HepG2 (cell line): ENCODE data around the gene YIPF2. TPM values are rescaled to one million over a fixed set of nuclear protein-coding genes. Genes with fewer than 3 reads are reported as not detected.

ENCODE experiments used
- ATAC-seq: fragments of 200-7000 bp; cut with Tn5 transposase; 3 replicates; pipeline ENCODE4 v1.9.1; 2020; ENCODE audit warnings: mild to moderate bottlenecking, moderate library complexity
- BruUV-seq: library from RNA; stranded (reverse); fragments of 400-500 nt; replicated peaks from 2 replicates; lab custom pipeline; 2021; lab: Mats Ljungman, UMichigan
- CTCF ChIA-PET: fragments of 300-600 bp; formaldehyde crosslinking; extraction: SDS; loops from one replicate; lab custom pipeline; 2021; ENCODE audit warnings: low total read pairs, inconsistent platforms, low intra/inter-chr PET ratio; lab: Yijun Ruan, JAX
- POLR2A ChIA-PET: fragments of 350-600 bp; sonication (Branson Sonifier 250); formaldehyde crosslinking; loops from one replicate; lab custom pipeline; 2020; ENCODE audit warnings: antibody characterized with exemption, inconsistent platforms; lab: Yijun Ruan, JAX
- DNase-seq: peaks from one replicate; pipeline ENCODE4 v3.0.0-alpha.2; 2015; ENCODE audit warnings: low spot score
- FAIRE-seq: peaks from 3 replicates; lab custom pipeline; 2011; peaks lifted over from hg19 to GRCh38; lab: Jason Lieb, UNC
- H2AFZ ChIP-seq: one replicate; pipeline ENCODE4 v1.6.1; 2011; ENCODE audit warnings: low read length, inconsistent platforms
- H3K27ac ChIP-seq: fragments of 300-600 bp; 3 replicates; pipeline ENCODE4 v1.8.0; 2011; ENCODE audit warnings: mixed run types, mild to moderate bottlenecking, mixed read lengths, low read length, inconsistent platforms; ENCODE audit not compliant: insufficient read depth; ENCODE audit errors: extremely low read length
- H3K27me3 ChIP-seq, 2 experiments: fragments of 200-600 bp in 1 of 2; 2 replicates in 1 of 2; 3 replicates in 1 of 2; pipeline versions ENCODE4 v1.6.0 to v1.8.0; 2011; ENCODE audit warnings: low read length in 2 of 2, mild to moderate bottlenecking in 2 of 2, moderate library complexity in 2 of 2, inconsistent platforms in 1 of 2; ENCODE audit not compliant: insufficient read depth in 2 of 2, control insufficient read depth in 1 of 2
- H3K36me3 ChIP-seq, 2 experiments: fragments of 200-600 bp in 1 of 2; replicated peaks in 1 of 2; 2 replicates in 1 of 2; 3 replicates in 1 of 2; pipeline versions ENCODE4 v1.5.1 to v1.8.0; 2011; ENCODE audit warnings: low read length in 2 of 2, inconsistent platforms in 1 of 2; ENCODE audit not compliant: insufficient read depth in 2 of 2, control insufficient read depth in 1 of 2
- H3K4me1 ChIP-seq: 2 replicates; pipeline ENCODE4 v1.5.1; 2012; ENCODE audit warnings: low read length, inconsistent platforms; ENCODE audit not compliant: insufficient read depth
- H3K4me2 ChIP-seq: 2 replicates; pipeline ENCODE4 v1.6.0; 2011; ENCODE audit warnings: low read depth, low read length, inconsistent platforms
- H3K4me3 ChIP-seq, 3 experiments: fragments of 200-600 bp in 1 of 3; sonication (generic), shearing (Covaris generic) in 1 of 3; replicated peaks in 1 of 3; 2 replicates each; pipeline ENCODE4 v1.5.1; 2011 to 2016; ENCODE audit warnings: low read length in 3 of 3, inconsistent platforms in 2 of 3, low read depth in 2 of 3, mild to moderate bottlenecking in 2 of 3, control low read depth in 1 of 3, mixed read lengths in 1 of 3; ENCODE audit not compliant: insufficient read depth in 1 of 3
- H3K79me2 ChIP-seq: one replicate; pipeline ENCODE4 v1.6.1; 2011; ENCODE audit warnings: low read length, inconsistent platforms; ENCODE audit not compliant: insufficient read depth
- H3K9ac ChIP-seq: 2 replicates; pipeline ENCODE4 v1.6.0; 2011; ENCODE audit warnings: mild to moderate bottlenecking, low read depth, low read length, inconsistent platforms; ENCODE audit not compliant: insufficient read depth
- H3K9me3 ChIP-seq: 2 replicates; pipeline ENCODE4 v1.5.1; 2012; ENCODE audit warnings: mild to moderate bottlenecking, low read length
- H4K20me1 ChIP-seq: 2 replicates; pipeline ENCODE4 v1.6.0; 2011; ENCODE audit warnings: inconsistent platforms, mild to moderate bottlenecking, low read length, moderate library complexity; ENCODE audit not compliant: insufficient read depth
- NFIB ChIP-seq: sonication (generic); formaldehyde crosslinking; IDR thresholded peaks from 2 replicates; pipeline ENCODE4 v1.9.0; 2021; ENCODE audit warnings: missing genetic modification reagents, mild to moderate bottlenecking, borderline replicate concordance
- NKX3-1 ChIP-seq: sonication (generic); formaldehyde crosslinking; IDR thresholded peaks from 2 replicates; pipeline ENCODE4 v1.5.0; 2020; ENCODE audit warnings: missing genetic modification reagents
- SPEN ChIP-seq: sonication (generic); formaldehyde crosslinking; IDR thresholded peaks from 2 replicates; pipeline ENCODE4 v1.5.1; 2020; ENCODE audit warnings: low read depth, mild to moderate bottlenecking, missing genetic modification reagents
- STAT5B ChIP-seq: sonication (generic); formaldehyde crosslinking; IDR thresholded peaks from 2 replicates; pipeline ENCODE4 v1.4.0; 2020; ENCODE audit warnings: missing genetic modification reagents
- TGIF2 ChIP-seq: IDR thresholded peaks from 2 replicates; pipeline ENCODE4 v1.6.1; 2016; ENCODE audit warnings: control low read depth, missing compliant biosample characterization
- ZNF180 ChIP-seq: sonication (generic); formaldehyde crosslinking; IDR thresholded peaks from 2 replicates; pipeline ENCODE4 v1.4.0; 2020; ENCODE audit warnings: low read depth, missing genetic modification reagents, borderline replicate concordance
- ZNF230 ChIP-seq: sonication (generic); formaldehyde crosslinking; IDR thresholded peaks from 2 replicates; pipeline ENCODE4 v1.4.0; 2020; ENCODE audit warnings: mild to moderate bottlenecking, missing genetic modification reagents
- ZNF614 ChIP-seq: IDR thresholded peaks from 2 replicates; pipeline ENCODE4 v1.6.1; 2018; ENCODE audit warnings: missing biosample characterization, missing genetic modification reagents, inconsistent platforms, borderline replicate concordance
- WGBS: methylation state at CpG from one replicate; pipeline ENCODE4 v1.1.6; 2017; ENCODE audit warnings: low lambda C conversion rate; 5-methylcytosine and 5-hydroxymethylcytosine counted together
- in situ Hi-C: cut with HindIII; loops from 2 replicates; pipeline ENCODE4 v1.10.0; 2017; ENCODE audit warnings: low pct_unique_long_range_greater_than_20kb; ENCODE audit not compliant: extremely low pct_ligation_motif_present
- intact Hi-C: fragments of 100-400 bp; cut with micrococcal nuclease; formaldehyde crosslinking; loops from one replicate; pipeline ENCODE4 v1.10.0; 2022; ENCODE audit not compliant: unreplicated experiment
- polyA plus RNA-seq, 8 experiments: library from polyadenylated mRNA; depleted of rRNA in 3 of 8; stranded (reverse) in 7 of 8; unstranded in 1 of 8; fragments of >200 nt; fragmentation: Illumina TruSeq in 4 of 8; extraction: Trizol in 4 of 8; gene quantifications; 2 replicates each; pipeline versions ENCODE4 v1.2.1 to v1.2.3, GENCODE V29; 2011 to 2016; ENCODE audit warnings: low read depth in 4 of 8, missing spikeins in 1 of 8, mixed read lengths in 1 of 8; ENCODE audit not compliant: insufficient read depth in 1 of 8
- total RNA-seq, 5 experiments: library from RNA; depleted of rRNA; stranded (reverse); fragments of >200 nt; fragmentation: Illumina TruSeq; extraction: Trizol; gene quantifications; 2 replicates each; pipeline ENCODE4 v1.2.3, GENCODE V29; 2016; ENCODE audit warnings: low read depth in 1 of 5
- TF ChIP-seq, protein P1 (sequence below): sonication (generic); formaldehyde crosslinking; IDR thresholded peaks from 2 replicates; pipeline ENCODE4 v1.4.0; 2020; ENCODE audit warnings: mild to moderate bottlenecking, low read depth, missing genetic modification reagents
- TF ChIP-seq, protein P2 (sequence below): sonication (generic); formaldehyde crosslinking; IDR thresholded peaks from 2 replicates; pipeline ENCODE4 v1.8.1; 2023; ENCODE audit warnings: missing genetic modification reagents, mild to moderate bottlenecking, borderline replicate concordance
- TF ChIP-seq, protein P3 (sequence below): sonication (generic); formaldehyde crosslinking; IDR thresholded peaks from 2 replicates; pipeline ENCODE4 v1.4.0; 2020; ENCODE audit warnings: mild to moderate bottlenecking, missing genetic modification reagents

Gene YIPF2
- total and polyA plus RNA-seq, 2 of the 13 experiments (the other 11 are each of a cell fraction or from before 2014, with no cell fraction given), result 37.3 to 53.2 TPM

DNA sequence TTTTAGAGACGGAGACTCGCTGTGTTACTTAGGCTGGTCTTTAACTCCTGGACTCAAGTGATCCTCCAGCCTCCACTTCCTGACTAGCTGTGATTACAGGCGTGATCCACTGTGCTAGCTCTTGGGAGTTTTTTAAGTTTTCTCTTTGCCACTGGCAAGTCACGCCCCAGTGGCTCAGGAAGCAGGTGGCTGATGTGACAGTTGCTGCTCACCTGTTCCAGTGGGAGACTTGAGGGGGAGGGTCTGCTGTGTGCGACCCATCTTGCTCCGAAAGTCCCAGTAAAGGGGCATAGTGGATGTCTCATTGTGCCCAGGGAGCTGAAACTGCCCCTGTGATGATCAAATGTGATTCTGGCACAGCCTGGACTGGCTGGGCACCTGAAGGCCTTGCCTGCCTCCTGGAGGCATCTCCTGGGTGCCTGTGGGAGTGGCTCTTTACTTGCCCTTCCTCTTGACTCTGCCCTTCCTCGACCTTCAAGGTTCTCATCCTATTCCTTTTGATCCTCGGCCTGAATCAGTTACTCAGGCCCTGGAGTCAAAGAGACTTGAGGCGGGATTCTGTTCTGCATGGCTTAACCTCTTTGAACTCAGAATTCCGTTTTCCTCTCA is 40.2 kb upstream of the YIPF2 start:
- Histone ChIP-seq H3K9ac (no peak overlapping the region), H3K27ac (no peak overlapping the region), H3K4me2 (no peak overlapping the region), H3K4me1 (peaks cover 16% of the 10 kb centered on the region), H3K4me3 (no peak overlapping the region), H3K9me3 (no peaks in the 10 kb centered on the region), H3K79me2 (peaks cover 71% of the 10 kb centered on the region), H3K27me3 (no peaks in the 10 kb centered on the region), H4K20me1 (no peaks in the 10 kb centered on the region), H3K36me3 (peaks cover 0 to 9% of the 10 kb centered on the region in 2 experiments; a peak in 1 of 5 replicates), H2AFZ (no peak overlapping the region)
- ATAC-seq (no peak), DNase-seq (no peak), FAIRE-seq (no peak)
- in situ Hi-C loops, result no loop called here
- ChIA-PET POLR2A (no interaction called here), CTCF (no interaction called here)
- 95% methylated on average over 9 of the region's 10 CpGs for WGBS
- no peak for TF ChIP-seq TGIF2 (CRISPR knock-in tag)
- TF ChIP-seq, protein P1, sequence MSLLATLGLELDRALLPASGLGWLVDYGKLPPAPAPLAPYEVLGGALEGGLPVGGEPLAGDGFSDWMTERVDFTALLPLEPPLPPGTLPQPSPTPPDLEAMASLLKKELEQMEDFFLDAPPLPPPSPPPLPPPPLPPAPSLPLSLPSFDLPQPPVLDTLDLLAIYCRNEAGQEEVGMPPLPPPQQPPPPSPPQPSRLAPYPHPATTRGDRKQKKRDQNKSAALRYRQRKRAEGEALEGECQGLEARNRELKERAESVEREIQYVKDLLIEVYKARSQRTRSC (CRISPR knock-in tag), result no peak
- TF ChIP-seq SPEN (CRISPR knock-in tag), result no peak
- no peak for TF ChIP-seq ZNF614 (CRISPR knock-in tag)
- TF ChIP-seq NKX3-1 (CRISPR knock-in tag), result no peak
- TF ChIP-seq, protein P2, sequence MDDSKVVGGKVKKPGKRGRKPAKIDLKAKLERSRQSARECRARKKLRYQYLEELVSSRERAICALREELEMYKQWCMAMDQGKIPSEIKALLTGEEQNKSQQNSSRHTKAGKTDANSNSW, result no peak
- no peak for TF ChIP-seq STAT5B (CRISPR knock-in tag)
- TF ChIP-seq ZNF230, result no peak
- TF ChIP-seq NFIB (CRISPR knock-in tag), result no peak
- TF ChIP-seq ZNF180 (CRISPR knock-in tag), result no peak
- TF ChIP-seq, protein P3, sequence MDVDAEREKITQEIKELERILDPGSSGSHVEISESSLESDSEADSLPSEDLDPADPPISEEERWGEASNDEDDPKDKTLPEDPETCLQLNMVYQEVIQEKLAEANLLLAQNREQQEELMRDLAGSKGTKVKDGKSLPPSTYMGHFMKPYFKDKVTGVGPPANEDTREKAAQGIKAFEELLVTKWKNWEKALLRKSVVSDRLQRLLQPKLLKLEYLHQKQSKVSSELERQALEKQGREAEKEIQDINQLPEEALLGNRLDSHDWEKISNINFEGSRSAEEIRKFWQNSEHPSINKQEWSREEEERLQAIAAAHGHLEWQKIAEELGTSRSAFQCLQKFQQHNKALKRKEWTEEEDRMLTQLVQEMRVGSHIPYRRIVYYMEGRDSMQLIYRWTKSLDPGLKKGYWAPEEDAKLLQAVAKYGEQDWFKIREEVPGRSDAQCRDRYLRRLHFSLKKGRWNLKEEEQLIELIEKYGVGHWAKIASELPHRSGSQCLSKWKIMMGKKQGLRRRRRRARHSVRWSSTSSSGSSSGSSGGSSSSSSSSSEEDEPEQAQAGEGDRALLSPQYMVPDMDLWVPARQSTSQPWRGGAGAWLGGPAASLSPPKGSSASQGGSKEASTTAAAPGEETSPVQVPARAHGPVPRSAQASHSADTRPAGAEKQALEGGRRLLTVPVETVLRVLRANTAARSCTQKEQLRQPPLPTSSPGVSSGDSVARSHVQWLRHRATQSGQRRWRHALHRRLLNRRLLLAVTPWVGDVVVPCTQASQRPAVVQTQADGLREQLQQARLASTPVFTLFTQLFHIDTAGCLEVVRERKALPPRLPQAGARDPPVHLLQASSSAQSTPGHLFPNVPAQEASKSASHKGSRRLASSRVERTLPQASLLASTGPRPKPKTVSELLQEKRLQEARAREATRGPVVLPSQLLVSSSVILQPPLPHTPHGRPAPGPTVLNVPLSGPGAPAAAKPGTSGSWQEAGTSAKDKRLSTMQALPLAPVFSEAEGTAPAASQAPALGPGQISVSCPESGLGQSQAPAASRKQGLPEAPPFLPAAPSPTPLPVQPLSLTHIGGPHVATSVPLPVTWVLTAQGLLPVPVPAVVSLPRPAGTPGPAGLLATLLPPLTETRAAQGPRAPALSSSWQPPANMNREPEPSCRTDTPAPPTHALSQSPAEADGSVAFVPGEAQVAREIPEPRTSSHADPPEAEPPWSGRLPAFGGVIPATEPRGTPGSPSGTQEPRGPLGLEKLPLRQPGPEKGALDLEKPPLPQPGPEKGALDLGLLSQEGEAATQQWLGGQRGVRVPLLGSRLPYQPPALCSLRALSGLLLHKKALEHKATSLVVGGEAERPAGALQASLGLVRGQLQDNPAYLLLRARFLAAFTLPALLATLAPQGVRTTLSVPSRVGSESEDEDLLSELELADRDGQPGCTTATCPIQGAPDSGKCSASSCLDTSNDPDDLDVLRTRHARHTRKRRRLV (CRISPR knock-in tag), result no peak
- no TSS peak for BruUV-seq
- intact Hi-C loops, result no loop called here
